Measurements from ENCODE around the gene CASP8AP2.

DNA sequence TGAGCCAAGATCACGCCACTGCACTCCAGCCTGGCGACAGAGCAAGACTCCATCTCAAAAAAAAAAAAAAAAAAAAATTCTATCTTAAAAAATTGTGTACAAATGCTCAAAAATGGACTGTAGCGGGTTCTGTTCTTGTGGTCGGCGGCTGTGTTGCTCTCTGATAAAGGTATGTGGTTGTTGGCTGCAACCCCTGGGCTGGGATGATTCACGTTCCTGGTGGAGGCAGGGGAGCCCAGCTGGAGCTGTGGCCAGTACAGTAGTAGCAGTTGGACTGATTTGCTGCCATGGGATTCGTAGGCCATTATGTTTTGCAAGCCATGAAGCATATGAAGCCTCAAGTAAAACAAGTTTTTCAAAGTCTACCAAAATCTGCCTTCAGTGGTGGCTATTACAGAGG lies 32.4 kb upstream of the CASP8AP2 start:
- TF ChIP-seq, protein P1, sequence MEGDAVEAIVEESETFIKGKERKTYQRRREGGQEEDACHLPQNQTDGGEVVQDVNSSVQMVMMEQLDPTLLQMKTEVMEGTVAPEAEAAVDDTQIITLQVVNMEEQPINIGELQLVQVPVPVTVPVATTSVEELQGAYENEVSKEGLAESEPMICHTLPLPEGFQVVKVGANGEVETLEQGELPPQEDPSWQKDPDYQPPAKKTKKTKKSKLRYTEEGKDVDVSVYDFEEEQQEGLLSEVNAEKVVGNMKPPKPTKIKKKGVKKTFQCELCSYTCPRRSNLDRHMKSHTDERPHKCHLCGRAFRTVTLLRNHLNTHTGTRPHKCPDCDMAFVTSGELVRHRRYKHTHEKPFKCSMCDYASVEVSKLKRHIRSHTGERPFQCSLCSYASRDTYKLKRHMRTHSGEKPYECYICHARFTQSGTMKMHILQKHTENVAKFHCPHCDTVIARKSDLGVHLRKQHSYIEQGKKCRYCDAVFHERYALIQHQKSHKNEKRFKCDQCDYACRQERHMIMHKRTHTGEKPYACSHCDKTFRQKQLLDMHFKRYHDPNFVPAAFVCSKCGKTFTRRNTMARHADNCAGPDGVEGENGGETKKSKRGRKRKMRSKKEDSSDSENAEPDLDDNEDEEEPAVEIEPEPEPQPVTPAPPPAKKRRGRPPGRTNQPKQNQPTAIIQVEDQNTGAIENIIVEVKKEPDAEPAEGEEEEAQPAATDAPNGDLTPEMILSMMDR (IDR thresholded peaks at IDR 0.05): no peak
- TF ChIP-seq POLR2A (IDR thresholded peaks at IDR 0.05; ENCODE audit: low read depth): no peak

All from esophagus muscularis mucosa (tissue), 3 donors.